SH-SY5Y (cell line): ENCODE measurements around the gene NAV3.

Experiments used
- GATA2 ChIP-seq: IDR thresholded peaks from 2 replicates; pipeline ENCODE4 v1.6.1; 2011; ENCODE audit warnings: mild to moderate bottlenecking, low read depth, low read length
- GATA3 ChIP-seq: IDR thresholded peaks from 2 replicates; pipeline ENCODE4 v1.6.1; 2011; ENCODE audit warnings: low read depth, mild to moderate bottlenecking, low read length, moderate library complexity

NAV3 gene

DNA sequence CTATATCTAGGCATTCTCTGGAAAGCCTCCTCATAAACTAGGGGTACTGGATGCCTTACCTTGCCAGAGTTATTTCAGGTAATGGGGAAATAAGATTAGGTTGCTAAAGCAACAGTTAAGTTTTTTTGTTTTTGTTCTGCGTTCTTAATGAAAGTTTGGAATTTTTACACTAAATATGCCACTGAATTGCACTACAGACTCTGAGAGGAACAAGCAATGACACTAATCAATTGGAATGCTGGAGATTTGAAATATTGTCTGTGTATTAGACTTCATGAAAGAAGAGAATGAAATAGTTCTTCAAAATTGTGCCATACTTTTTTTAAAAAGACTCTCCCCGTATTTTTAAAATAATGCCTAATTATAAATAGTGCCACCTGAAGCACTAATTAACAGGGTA, 287.8 kb downstream of the NAV3 start:
- TF ChIP-seq GATA2 (no peak), GATA3 (no peak)

DNA sequence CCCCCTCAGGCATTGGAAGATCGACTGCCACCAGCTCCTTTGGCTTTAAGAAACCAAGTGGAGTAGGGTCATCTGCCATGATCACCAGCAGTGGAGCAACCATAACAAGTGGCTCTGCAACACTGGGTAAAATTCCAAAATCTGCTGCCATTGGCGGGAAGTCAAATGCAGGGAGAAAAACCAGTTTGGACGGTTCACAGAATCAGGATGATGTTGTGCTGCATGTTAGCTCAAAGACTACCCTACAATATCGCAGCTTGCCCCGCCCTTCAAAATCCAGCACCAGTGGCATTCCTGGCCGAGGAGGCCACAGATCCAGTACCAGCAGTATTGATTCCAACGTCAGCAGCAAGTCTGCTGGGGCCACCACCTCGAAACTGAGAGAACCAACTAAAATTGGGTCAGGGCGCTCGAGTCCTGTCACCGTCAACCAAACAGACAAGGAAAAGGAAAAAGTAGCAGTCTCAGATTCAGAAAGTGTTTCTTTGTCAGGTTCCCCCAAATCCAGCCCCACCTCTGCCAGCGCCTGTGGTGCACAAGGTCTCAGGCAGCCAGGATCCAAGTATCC, 288.7 kb downstream of the NAV3 start:
- TF ChIP-seq GATA3 (no peak), GATA2 (no peak)

DNA sequence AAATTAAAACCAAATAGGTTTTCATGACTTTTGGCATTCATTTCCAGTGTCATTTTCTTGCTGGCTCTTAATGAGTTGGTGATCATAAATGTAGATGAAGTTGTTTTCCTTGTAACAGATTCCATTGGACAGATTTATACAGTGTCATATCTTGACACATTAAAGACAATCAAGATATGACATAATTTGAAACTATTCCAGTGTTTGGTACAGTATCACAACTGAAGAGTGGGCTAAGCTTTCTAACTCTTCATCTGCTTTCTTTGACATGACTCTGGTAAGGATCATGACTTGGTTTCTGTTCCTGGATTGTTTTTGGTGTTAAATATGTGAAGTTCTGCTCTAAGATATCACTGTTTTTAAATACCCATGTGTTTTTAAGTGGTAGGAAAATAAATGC, 289.6 kb downstream of the NAV3 start:
- no peak for TF ChIP-seq GATA2
- TF ChIP-seq GATA3: no peak

DNA sequence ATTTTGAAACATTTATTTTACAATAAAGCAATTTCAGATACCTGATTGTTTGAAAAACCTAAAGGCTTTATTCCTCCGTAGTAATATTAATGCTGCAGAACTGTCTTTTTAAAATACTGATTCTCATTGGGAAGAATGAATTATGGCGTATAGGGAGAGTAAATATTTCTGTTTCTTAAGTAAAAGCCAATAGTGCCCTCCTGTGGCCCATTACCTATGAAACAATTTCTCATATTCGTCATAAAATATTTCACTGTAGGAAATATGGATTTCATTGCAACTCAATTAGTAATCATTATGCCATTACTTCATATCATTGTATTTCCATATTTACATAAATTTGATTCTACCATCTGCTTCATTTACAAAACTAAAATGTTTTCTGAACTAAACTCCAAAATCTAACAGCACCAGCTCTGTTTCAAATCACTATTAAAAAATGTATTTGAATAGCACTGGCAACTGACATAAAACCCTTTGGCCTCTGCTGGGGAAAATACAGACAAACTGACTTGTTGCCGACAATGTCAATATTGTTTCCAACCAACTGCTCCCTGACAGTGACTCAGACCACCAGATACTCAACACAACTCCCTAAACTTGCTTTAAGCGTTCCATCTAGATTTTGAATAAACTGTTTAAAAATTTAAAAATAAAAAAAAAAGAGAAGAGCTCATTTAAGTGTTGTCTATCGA, 290.3 kb downstream of the NAV3 start:
- TF ChIP-seq GATA2 (no peak), GATA3 (no peak)

DNA sequence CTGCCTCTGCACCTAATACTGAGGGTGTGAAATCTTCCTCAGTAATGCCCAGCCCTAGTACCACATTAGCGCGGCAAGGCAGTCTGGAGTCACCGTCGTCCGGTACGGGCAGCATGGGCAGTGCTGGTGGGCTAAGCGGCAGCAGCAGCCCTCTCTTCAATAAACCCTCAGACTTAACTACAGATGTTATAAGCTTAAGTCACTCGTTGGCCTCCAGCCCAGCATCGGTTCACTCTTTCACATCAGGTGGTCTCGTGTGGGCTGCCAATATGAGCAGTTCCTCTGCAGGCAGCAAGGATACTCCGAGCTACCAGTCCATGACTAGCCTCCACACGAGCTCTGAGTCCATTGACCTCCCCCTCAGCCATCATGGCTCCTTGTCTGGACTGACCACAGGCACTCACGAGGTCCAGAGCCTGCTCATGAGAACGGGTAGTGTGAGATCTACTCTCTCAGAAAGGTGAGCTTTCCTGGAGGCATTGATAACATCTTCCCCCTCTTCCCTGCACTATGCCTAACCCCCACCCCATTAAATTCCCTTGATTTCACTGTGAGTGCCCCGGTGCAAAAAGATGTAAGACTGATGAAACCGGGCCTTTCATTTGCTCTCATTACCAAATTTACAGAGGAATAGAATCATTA, 291.4 kb downstream of the NAV3 start:
- TF ChIP-seq GATA2 (no peak), GATA3 (no peak)

DNA sequence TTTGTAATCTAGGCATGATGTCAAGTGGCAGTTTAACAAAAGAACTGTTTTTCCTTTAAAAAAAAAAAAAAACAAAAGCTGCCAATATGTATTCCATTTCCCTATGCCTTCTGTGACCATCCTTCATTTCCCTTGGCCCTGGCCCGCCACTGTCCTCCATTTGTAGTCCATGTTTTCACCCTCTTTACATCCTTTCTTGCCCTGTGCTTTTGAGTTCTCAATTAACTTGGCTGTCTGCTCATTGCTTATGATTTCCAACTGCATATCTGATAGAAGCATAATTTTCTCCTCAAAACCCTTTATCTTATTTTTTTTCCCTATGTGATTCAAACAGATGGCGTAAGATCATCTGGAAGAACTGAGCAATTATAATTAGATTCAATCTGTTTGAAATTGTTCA, 297.5 kb downstream of the NAV3 start:
- no peak for TF ChIP-seq GATA2
- no peak for TF ChIP-seq GATA3

DNA sequence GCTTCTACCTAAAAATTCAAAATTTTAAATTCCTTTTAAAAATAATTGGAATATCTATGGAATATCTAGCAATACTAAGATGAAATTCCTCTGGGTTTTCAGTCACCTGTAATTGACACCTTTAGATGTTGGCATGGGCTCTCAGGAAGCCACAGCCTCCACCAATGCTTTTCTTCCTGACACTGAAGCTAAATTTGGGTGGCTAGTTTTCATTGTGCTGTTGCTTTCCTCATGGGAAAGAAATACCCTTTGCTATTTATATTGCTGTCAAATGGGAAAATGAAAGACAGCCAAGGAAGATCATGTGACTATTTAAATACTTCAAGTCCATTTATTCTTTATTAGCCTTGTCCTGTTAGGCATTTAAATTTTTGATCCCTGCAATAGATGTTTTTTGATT, 313.0 kb downstream of the NAV3 start:
- TF ChIP-seq GATA3 (no peak), GATA2 (no peak)

DNA sequence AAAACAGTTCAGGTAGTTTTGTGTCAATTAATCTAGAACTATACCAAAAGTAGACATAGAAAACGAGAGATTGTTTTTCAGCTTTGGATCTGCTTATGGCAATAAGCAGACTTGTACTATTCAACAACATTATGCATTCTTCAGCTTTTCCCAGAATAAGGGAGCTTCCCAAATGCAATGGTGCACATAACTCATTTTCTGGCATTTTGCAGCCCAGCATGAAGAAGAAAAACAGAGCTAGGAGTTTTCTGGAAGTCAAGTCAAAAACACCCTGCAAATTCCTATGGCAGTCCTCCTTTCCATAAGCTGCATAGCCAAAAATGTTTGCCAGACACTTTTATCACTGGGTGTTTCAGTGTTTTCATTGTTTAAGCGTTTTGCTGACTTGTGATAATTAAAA, 314.7 kb downstream of the NAV3 start:
- TF ChIP-seq GATA2 (no peak), GATA3 (no peak)

DNA sequence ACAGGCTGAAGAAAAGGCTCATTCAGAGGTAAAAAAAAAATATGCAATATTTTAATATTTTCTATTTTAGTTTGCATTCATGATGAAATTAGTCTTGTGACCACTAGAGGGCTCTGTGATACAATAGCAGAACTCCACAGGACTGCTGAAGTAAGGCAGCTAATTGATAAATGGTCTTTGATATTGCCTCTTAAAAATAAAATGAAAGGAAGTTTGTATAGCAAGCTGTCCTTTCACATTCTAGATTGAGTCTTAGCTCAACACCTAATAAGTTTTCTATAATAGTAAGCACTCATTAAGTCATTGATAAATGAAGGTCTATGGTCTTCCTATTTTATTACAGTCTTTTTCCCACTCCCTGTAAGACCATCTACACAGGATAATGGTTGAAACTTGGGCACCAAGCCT, 315.7 kb downstream of the NAV3 start:
- TF ChIP-seq GATA2: no peak
- no peak for TF ChIP-seq GATA3

DNA sequence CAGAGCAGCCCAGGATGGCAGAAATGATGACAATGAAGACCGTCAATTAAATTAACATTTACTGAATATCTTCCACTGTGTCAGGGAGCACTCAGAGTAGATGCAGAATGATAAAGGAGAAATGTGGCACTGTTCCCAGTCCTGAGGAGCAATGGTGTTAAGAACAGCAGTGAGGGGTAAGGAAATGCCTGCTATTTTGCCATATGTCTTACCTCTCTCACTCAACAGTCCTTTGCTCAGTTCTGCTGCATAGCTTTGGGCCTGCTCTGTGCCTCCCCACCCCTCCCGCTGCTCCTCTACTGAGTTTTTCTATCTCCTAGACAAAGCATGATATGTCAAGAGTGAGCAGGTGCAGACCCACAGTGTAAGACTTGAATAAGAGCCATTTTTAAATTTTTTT, 318.8 kb downstream of the NAV3 start:
- TF ChIP-seq GATA2 (peak; percentile 72), GATA3 (0 out of 2 replicates have a peak, but pooled peaks have one; percentile 17)

DNA sequence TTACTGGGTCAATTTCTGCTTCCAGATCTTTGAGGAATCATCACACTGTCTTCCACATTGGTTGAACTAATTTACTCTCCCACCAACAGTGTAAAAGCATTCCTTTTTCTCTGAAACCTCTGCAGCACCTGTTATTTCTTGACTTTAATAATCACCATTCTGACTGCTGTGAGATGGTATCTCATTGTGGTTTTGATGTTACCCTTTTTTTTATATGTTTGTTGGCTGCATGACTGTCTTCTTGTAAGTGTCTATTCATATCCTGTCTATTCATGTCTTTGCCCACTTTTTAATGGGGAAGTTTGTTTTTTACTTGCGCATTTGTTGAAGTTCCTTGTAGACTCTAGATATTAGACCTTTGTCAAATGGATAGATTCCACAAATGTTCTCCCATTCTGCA, 324.9 kb downstream of the NAV3 start:
- no peak for TF ChIP-seq GATA3
- TF ChIP-seq GATA2: no peak

DNA sequence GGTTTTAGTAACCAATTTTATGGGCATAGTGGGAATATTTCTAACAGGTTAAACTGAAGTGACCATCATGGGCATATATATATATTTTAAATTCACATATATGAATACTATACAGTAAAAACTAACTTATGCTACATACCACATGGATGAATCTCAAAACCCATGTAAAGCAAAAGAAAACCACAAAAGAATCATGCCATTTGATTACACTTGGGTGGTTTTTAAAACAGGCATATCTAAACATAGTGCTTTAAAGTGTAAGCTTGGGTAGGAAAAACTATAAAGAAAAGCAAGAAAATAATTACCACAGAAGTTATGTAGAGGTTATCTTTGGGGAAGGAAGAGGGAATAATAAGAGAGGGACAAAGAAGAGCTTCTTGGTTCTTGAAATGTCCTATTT, 326.1 kb downstream of the NAV3 start:
- TF ChIP-seq GATA3: no peak
- no peak for TF ChIP-seq GATA2

DNA sequence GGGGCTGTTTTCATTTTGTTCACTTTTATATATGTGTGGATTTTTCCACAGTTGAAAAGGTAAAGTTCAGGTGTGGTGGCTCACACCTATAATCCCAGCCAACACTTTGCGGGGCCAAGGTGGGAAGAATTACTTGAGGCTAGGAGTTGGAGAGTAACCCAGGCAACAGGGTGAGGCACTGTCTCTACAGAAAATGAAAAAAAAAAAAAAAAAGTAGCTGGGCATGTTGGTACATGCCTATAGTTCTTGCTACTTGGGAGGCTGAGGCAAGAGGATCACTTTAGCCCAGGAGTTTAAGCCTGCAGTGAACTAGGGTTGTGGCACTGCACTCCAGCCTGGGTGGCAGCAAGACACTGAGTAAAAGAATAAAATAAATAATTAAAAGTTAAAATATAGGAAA, 326.5 kb downstream of the NAV3 start:
- no peak for TF ChIP-seq GATA2
- TF ChIP-seq GATA3: no peak

DNA sequence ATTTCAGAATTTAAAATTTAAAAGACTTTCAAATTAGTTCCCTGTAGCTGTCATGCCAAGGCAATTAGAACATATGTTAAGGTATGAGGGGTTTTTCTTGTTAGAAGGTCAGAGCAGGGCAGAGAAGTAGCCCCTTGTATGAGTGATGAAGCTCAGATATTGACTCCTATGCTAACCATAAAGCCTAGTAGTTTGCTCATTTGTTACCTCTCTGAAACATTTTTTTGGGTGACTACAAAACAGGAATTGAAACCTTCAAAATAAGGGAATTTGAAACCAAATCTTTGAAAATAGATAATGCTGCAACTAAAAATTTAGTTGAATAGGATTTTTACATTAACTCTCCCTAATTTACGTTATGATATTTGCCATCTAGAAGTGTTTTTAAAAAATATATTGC, 333.5 kb downstream of the NAV3 start:
- TF ChIP-seq GATA3: no peak
- TF ChIP-seq GATA2: no peak

DNA sequence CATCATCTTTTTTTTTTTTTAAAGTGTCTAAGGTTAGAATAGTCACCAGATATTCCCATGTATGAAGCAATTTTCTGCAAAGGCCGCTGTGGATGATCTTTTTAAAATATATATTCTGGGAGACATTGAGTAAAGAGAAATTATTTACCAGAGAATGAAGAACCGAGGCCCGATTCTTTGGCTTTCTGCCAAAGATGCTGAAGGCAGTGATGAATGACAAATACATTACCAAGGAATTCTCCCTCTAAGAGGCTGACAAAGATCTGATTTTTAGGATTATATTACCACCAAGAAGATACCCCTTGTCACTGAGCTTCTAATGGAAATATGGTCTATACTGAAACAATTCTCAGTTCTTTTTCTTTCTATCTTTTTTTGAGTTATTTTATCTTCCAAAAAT, 336.8 kb downstream of the NAV3 start:
- TF ChIP-seq GATA3: no peak
- no peak for TF ChIP-seq GATA2
